ENCODE results near the gene LAMA3.

- TF ChIP-seq EP300 (IDR thresholded peaks at IDR 0.05; ENCODE audit: borderline replicate concordance in 1 of 2, low read depth in 1 of 2, low read length in 1 of 2), result no peak
- no peak for TF ChIP-seq CTCF (IDR thresholded peaks at IDR 0.05)
- TF ChIP-seq TAF1 (IDR thresholded peaks at IDR 0.05; ENCODE audit: borderline replicate concordance, low read depth, low read length), result no peak
- TF ChIP-seq SIN3A (IDR thresholded peaks at IDR 0.05; ENCODE audit: borderline replicate concordance, low read depth, low read length), result no peak
Measured at GRCh38 chr18:23824669-23825068, 135.4 kb downstream of the LAMA3 start.

All from SK-N-SH (cell line).